ENCODE data around the gene GRM7. TPM values are rescaled to one million over a fixed set of nuclear protein-coding genes. Genes with fewer than 3 reads are reported as not detected.

Gene GRM7
- total and polyA plus RNA-seq, 2 experiments from 2014 or later, result 0.40 TPM; not detected in 1

GRCh38 chr3:7209098-7209497, 348.2 kb downstream of the GRM7 start:
- no peaks in the 10 kb centered on the region for H4K20me1 ChIP-seq (replicated peaks; ENCODE audit: insufficient read depth)
- Mint-ChIP-seq H3K36me3 (ENCODE audit: low read depth) (no peaks in the 10 kb centered on the region; the same call in 2 of the 3 replicates), H3K27ac (no peak overlapping the region), H3K27me3 (ENCODE audit: insufficient read depth, low read depth, poor library complexity) (no peaks in the 10 kb centered on the region), H3K4me3 (no peak overlapping the region), H3K9me3 (peaks cover 76% of the 10 kb centered on the region), H3K4me1 (peaks cover 5% of the 10 kb centered on the region; the same call in 2 of the 3 replicates)
- no peak for TF ChIP-seq POLR2AphosphoS5 (IDR thresholded peaks at IDR 0.05; ENCODE audit: low read depth)
- TF ChIP-seq CREB1 (CRISPR knock-in tag; IDR thresholded peaks at IDR 0.05; ENCODE audit: low read depth), result no peak
- TF ChIP-seq REST (IDR thresholded peaks at IDR 0.05; ENCODE audit: unreplicated experiment), result no peak
- no peak for TF ChIP-seq ZNF331 (CRISPR knock-in tag; IDR thresholded peaks at IDR 0.05; ENCODE audit: low read depth)
- no peak for TF ChIP-seq ZNF462 (CRISPR knock-in tag; IDR thresholded peaks at IDR 0.05)
- TF ChIP-seq JUNB (IDR thresholded peaks at IDR 0.05; ENCODE audit: unreplicated experiment), result no peak
- TF ChIP-seq EZH2 (IDR thresholded peaks at IDR 0.05; ENCODE audit: low read depth, unreplicated experiment), result no peak
- no peak for TF ChIP-seq CTCF (conservative IDR thresholded peaks at IDR 0.05; ENCODE audit: low read depth in 2 of 2)
- no peak for TF ChIP-seq STAT1 (IDR thresholded peaks at IDR 0.05; ENCODE audit: unreplicated experiment)
- TF ChIP-seq ETS1 (IDR thresholded peaks at IDR 0.05), result no peak
- TF ChIP-seq ZNF114 (CRISPR knock-in tag; IDR thresholded peaks at IDR 0.05), result no peak
- TF ChIP-seq EZH2phosphoT487 (IDR thresholded peaks at IDR 0.05; ENCODE audit: unreplicated experiment), result no peak
- TF ChIP-seq NANOG (IDR thresholded peaks at IDR 0.05; ENCODE audit: borderline replicate concordance), result no peak
- H3K79me2 ChIP-seq (replicated peaks; ENCODE audit: insufficient read depth), result no peaks in the 10 kb centered on the region
- H3K4me1 ChIP-seq (ENCODE audit: insufficient read depth), result 0 out of 2 replicates have a peak, but pooled peaks cover 9% of the 10 kb centered on the region
- no peak for DNase-seq (ENCODE audit: low spot score)
- no peak overlapping the region for H2AFZ ChIP-seq
- no peaks in the 10 kb centered on the region for H3K27me3 ChIP-seq (ENCODE audit: insufficient read depth)
- no peak overlapping the region for H3K4me2 ChIP-seq
- no peak overlapping the region for H3K27ac ChIP-seq (ENCODE audit: low read depth)
- no peaks in the 10 kb centered on the region for H3K36me3 ChIP-seq (ENCODE audit: insufficient read depth)
- H3F3A ChIP-seq (replicated peaks; ENCODE audit: low read depth), result no peaks in the 10 kb centered on the region
- H3K4me3 ChIP-seq, result no peak overlapping the region
- no peaks in the 10 kb centered on the region for H3K9me2 ChIP-seq (ENCODE audit: insufficient read depth)
- ATAC-seq, result no peak
